Stimulated activated CD4-positive, alpha-beta T cell treated with anti-CD3 and anti-CD28 coated beads, Interleukin-4, amount 100 ng/mL, for 24 hours (primary cell): ENCODE results near the gene NRCAM.

Source experiments
- DNase-seq: peaks from one replicate; pipeline ENCODE4 v3.0.0-alpha.2; 2020

Gene NRCAM

DNA sequence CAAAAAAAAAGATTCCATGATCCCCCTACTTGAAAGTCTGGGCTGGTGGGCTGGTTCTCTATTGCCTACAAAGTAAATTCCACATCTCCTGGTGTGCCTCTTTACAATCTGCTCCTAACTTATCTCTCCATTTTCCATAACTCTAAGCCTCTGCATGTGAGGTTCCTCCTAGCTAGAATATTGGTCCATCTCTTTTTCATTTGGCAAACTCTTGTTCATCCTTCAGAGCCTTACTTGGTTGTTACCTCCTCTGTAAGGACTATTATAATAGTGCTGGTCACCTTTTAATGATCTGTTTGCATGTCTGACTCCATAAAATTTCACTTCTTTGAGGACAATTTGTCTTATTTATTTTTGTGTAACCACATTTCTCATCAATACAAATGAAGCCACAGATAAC, 1.6 kb upstream of the NRCAM start:
- no peak for DNase-seq

- no peak for DNase-seq
These were observed 757 bp upstream of the NRCAM start for GRCh38 chr7:108456845-108457540.

- no peak for DNase-seq
These were observed 662 bp downstream of the NRCAM start for GRCh38 chr7:108455551-108455997.

DNA sequence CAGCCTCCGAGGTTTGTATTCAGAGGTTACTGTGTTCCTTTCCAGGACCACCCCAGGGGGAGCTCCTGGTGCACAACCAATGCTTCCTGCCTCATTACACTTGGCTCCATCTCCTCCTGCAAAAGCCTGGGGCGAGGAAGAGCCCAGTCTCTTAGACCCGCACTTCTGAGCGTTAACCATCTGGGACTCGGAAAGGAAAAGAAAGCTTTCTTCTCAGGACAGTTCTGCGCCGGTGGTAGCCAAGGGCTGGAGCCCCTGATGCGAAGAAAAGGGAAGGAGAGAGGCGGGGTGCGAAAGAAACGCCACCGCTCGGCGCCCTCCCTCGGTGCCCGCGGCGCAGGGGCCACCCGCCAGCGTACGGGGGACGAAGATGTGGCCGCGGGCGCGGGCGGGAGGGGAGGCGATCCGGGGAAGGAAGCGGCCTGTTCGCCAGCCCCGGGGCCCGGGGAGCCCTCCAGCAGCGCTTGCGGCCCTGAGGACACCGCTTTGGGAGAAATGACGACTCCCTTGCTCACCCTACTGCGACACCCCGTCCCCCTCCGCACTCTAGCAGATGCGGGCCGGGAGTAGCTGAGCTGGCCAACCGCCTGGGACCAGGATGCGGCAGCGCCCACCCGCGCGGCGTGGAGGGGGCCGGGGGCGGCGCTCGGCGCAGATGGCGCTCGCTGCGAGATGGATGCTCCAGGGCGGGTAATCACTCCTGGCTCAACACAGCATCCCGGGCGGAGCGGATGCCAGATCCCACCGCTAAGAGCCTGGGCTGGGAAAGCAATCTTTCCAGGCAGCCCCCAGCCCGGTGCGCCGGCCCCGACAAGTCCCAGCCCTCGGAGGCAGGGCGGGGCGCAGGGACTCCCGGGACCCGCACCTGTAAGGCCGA, 1.3 kb downstream of the NRCAM start:
- no peak for DNase-seq

- no peak for DNase-seq
These were observed 1.9 kb downstream of the NRCAM start for GRCh38 chr7:108454317-108454673.

- no peak for DNase-seq
These were observed 2.9 kb downstream of the NRCAM start for GRCh38 chr7:108453320-108453719.

GRCh38 chr7:108452707-108453106, 3.5 kb downstream of the NRCAM start:
- DNase-seq: no peak

DNA sequence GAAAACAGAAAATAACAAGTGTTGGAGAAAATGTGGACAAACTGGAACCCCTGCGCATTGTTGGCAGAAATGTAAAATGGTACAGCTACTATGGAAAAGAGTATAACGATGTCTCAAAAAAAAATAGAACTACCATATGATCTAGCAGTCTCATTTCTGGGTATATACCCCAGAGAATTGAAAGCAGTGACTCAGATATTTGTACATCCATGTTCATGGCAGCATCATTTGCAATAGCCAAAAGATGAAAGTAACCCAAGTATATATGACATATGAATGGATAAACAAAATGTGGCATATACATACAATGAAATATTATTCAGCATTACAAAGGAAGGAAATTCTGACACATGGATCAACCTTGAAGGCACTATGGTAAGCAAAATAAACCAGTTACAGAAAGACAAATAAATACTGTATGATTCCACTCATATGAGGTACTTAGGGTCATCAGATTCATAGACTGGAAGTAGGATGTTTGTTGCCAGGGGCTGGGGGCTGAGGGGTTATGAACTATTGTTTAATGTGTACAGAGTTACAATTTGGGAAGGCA, 4.9 kb downstream of the NRCAM start:
- no peak for DNase-seq

- DNase-seq: no peak
These were observed 6.1 kb downstream of the NRCAM start for GRCh38 chr7:108450160-108450559.

- DNase-seq: no peak
These were observed 6.7 kb downstream of the NRCAM start for GRCh38 chr7:108449521-108449920.

DNA sequence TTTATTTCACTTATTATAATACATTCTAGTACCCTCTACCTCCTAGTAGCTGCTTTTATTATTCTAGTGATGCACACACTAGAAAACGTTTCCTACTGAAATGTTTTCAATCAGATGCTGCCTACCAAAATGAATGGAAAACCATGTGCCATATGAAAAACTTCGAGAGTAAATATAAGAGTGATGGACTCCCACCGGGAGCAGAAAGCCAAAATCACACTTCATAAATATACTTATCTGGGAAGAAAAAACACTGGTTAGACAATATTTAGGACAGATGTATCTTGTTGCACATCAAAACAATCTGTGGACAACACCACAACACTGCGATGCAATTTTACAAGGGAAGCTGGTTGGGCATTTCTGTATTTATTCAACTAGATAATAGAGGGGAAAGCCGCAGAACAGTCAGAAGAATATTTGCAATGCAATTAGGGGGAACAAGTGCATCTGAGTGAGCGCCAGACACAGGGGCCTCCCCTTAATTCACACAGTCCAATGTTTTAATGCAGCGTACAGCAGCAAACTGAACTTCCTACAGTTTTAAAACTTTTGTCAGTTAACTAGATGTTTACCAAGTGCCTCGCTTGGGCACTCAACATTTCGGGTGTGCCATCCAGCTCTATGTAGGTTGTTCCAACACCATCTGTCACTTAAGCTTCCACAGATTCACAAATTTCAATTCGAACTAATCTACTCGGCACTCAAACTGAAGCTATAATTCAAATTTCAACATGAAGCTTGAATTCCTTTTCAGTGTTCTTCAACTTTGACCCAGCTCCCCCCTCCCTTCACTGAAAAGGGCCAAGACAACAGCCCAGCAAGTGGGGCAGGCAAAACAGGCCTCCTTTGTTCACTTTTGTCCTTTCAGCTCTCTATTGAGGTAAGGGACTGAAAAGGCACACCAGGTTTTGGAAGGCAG, 7.4 kb downstream of the NRCAM start:
- DNase-seq: no peak

DNA sequence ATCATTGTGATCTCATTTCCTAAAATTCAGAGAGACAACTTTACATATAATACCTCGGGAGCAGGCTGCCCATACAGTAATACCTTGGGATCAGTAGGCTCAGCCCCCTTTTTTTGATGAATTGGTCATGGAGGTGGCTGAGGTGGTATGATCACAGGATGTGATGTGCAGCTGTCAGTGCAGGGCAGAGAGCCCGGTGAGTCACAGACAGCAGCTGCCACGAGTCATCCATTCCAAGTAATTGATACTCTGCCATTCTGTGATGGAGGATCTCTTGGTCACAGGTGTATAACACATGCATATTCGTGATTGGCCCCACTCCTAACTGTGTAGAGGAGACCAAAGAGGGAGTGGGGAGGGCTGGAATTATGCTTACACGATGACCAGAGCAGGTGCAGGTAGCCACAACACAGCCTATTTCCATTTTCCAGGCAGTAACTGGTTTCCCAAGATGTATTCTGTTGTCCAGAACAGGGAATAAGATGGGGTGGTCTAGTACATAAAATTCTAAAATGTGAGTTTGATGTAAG, 14.1 kb downstream of the NRCAM start:
- no peak for DNase-seq

GRCh38 chr7:108441392-108441955, 14.8 kb downstream of the NRCAM start:
- DNase-seq: no peak

DNA sequence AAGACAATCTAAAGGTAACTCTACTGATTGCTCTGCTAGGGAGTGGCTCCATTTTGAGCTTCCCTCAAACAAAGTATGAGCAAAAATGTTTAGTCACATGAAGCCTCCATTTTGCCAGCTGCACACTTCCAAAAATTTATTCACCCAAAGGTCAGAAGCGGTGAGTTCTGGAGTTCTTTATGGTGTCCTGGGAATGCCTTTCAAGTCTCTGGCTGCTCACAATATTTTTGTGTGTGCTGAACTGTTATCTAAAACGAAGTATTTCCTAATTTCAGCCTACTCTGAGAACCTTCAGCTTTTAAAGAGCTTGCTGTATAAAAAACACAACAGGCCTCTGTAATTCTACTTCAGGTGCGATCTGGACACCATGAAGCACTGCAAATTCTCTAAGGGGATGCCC, 15.6 kb downstream of the NRCAM start:
- DNase-seq: no peak

GRCh38 chr7:108436906-108437305, 19.3 kb downstream of the NRCAM start:
- DNase-seq: no peak

DNA sequence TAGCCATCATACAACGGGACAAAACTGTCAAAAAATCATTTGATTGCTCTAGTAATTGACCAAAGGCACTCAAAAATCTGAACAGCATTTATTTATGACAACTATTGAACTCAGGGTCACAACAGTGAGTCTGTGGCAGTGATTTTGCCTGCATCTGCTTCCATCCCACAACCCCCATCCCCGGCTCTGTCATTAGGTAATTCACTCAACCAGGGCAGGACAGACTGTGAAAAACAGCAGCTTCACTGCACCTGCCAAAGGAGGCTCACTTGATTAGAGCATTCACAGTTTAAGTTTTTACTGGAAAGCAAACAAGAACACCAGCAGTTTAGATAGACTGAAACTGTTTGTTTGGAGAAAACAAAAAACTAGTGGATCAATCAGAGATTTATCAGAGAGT, 22.2 kb downstream of the NRCAM start:
- no peak for DNase-seq

DNA sequence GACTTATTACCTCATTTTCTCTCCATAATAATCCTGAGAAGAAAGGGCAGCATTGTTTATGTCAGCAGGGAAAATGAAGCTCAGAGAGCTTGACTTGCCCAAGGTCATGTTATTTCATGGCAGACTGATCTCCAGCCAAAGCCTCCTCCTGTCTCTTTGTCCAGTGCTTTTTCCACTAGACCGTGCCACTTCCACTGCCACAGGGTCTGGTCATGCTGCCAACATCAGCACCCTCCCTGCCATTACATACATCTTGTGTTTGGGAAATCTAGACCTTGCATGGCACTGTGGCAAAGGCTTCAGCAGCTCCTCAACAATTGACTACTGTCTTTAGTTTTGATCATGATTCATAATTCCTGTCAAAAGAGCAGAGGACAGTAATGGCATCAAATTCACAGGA, 25.1 kb downstream of the NRCAM start:
- no peak for DNase-seq

- no peak for DNase-seq
These were observed 25.6 kb downstream of the NRCAM start for GRCh38 chr7:108430664-108431063.

DNA sequence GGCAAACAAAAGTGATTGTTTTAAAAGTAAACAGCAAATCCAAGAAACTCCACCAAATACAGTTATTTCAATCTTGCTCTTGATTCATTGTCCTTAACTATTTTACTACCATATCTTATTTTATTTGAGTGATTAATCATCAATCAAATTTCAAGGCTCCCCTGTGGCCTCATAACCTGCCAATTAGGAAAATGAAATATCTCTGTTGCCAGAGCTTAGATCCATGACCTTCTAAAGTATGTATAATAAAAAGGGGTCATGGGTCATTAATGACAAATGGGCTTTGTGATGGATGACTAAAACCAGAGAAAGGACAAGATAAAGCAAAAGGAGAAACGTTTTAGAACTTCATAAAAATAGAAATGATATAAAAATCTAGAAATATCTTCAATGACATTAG, 28.5 kb downstream of the NRCAM start:
- no peak for DNase-seq

- DNase-seq: no peak
These were observed 30.4 kb downstream of the NRCAM start for GRCh38 chr7:108425714-108426275.

DNA sequence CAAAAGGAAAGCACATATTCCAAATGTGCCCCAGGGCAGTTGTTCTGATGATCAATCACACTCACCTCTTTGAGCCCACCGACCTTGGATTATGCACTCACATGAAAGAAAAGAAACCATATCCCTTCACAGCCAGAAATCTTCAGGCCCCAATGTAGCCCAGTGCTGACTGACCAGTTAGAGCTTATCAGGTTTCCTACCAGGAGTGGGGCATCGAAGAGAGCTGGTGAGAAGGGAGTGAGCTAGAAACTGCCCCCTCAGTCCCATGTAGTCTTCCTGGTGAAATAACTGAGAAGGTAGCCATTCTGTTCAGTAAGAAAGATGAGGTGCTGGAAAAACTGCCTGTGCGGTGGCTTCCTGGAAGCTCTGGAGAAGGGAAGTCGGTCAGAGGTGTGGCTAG, 32.2 kb downstream of the NRCAM start:
- no peak for DNase-seq
